GM03348 (cell line): ENCODE data around the gene MAGEA2B.
"Not testable (repeated sequence)": the region's sequence is repeated elsewhere in the genome, so short reads cannot be mapped to it uniquely, and the experiment has no call there.

Source experiments
- DNase-seq: peaks from one replicate; pipeline ENCODE4 v3.0.0; 2012; ENCODE audit warnings: low spot score

The MAGEA2B gene

GRCh38 chrX:152758918-152759317 lies 44.5 kb downstream of the MAGEA2B start, which contains the start of gene CSAG3:
Gene CSAG3, plus strand, starts transcription at chrX:152759218.
- DNase-seq = not testable (repeated sequence)

GRCh38 chrX:152759544-152759943 lies 45.1 kb downstream of the MAGEA2B start:
- not testable (repeated sequence) for DNase-seq

GRCh38 chrX:152761582-152761981 lies 47.2 kb downstream of the MAGEA2B start:
- not testable (repeated sequence) for DNase-seq

GRCh38 chrX:152766562-152766961 lies 52.1 kb downstream of the MAGEA2B start:
- not testable (repeated sequence) for DNase-seq
